Activated CD4-positive, alpha-beta T cell treated with anti-CD3 and anti-CD28 coated beads, Interleukin-2, amount 50 U/mL, for 48 hours (primary cell): ENCODE results near the gene PCNT.
"Not testable (repeated sequence)": the region's sequence is repeated elsewhere in the genome, so short reads cannot be mapped to it uniquely, and the experiment has no call there.

Experiments
- DNase-seq, 2 experiments: peaks; one replicate each; pipeline ENCODE4 v3.0.0-alpha.2; 2020

Gene PCNT

GRCh38 chr21:46304955-46305354 is 19.0 kb upstream of the PCNT start:
- DNase-seq = no peak

DNA sequence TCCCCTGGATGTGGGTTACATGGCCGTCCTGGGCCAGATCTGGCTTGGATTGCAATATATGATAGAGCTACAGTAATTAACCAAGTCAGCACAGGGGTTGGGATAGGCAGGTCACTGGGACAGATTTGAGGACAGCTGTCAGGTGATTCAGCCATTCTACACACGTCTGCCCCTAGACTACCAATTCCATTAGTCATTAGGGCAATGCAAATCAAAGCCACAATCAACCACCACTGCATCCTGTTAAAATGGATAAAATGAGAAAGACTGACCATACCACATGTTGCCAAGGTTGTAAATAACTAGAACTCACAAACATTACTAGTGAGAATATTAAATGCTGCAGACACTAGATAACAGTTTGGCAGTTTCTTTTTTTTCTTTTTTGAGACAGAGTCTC is 16.3 kb upstream of the PCNT start:
- DNase-seq = no peak

DNA sequence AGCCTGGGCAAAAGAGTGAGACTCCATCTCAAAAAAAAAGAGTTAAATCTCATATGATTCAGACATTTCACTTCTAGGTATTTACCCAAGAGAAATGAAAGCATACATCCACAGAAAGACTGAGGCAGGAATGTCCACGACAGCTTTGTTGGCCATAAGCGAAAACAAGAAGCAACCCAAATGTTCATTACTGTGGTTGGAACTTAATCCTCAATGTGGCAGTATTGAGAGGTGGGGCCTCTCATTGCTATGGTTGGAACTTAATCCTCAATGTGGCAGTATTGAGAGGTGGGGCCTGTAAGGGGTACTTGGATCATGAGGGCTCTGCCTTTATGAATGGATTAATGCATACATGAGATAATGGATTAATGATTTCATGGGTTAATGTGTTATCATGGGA is 15.5 kb upstream of the PCNT start:
- DNase-seq = no peak

- DNase-seq = not testable (repeated sequence)
Observed at GRCh38 chr21:46310260-46310659, 13.7 kb upstream of the PCNT start.

GRCh38 chr21:46311568-46311967 is 12.4 kb upstream of the PCNT start:
- no peak for DNase-seq

- DNase-seq = no peak
Observed at GRCh38 chr21:46312949-46313348, 11.0 kb upstream of the PCNT start.

DNA sequence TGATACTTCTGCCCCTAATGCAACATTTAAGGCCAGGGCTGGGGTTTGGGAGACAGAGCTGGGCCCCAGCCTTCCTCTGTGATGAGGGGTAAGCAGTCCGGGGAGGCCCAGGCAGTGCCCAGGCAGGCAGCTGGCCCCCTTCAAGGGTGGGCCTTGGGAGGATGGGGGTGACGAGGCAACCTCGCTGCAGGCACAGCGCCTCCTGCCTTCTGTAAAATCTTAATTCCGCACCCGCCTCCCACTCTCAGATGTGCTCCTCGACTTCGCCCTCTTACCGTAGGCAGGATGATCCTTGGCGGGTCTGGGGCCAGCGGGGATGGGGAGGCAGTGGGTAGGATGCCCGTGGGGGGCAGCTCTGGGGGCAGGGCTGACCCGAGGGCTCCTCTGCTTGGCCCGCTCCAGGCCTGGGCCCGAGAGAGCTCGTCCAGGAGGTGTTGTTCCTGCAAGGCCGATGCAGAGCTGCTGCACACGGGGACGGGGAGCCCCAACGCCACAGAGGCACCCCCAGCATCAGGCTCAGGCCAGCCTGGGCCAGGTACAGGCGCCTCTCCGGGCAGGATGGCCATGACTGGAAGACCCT is 9.4 kb upstream of the PCNT start:
- no peak for DNase-seq

DNA sequence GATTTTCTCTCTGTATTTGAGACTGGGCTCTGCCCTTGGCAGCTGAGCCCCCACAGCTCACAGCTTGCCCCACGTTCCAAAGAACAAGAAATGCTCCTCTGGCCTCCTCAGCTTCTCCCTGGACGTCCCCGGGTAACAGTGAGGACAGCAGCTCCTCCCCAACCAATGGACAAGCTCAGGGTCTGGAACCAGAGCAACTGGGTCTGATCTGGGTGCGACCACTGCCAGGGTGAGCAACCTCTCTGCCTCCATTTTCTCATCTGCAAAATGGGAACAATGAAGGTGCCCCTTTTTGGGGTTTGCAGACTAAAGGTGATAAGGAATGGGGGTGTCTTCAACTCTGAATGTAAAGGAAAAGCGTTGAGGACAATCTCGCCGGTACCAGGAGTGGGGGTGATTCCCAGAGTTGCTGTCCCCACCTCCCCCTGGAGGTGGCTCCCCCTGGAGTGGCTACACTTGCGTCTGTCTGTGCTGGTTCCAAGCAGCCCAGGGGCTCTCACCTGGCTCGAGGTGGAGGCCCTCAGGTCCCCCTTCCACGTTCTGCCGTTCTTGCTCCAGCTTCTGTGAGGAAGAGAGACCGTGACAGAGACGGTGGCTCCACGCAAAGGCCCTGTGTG is 7.1 kb upstream of the PCNT start:
- DNase-seq = no peak

DNA sequence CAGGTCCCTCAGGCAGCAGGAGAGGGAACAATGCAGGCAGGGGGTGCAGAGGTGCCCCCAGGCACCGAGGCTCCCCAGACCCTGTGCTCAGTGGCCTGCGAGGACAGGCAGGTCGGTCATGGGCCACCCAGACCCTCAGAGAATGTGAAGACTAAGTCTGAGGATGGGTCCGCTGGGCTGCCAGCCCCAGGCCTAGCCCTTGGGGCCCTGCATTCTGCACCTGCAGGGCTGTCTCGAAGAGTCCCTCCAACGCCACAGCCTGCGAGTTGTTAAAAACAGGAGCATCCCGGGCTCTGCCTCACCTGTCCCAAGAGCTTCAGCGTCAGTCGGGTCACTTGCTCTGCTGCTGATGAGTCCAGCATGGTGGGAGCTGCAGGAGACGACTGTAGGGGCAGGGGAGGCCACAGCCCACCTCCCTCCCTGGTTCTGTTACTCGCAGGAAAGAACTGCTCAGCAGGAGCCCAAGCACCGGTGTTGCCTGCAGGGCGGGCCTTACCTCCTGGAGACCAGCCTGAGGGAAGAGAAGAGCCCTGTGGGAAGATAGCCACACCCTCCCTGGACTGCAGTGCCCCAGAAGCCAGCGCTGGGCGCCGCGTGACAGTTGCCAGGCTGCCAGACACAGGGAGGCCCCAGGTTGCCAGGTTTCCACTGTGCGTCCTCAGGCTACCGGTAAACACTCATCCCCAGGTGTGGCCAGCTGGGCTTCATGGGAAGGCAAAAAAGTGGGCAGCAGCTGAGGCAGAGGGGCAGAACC is 6.1 kb upstream of the PCNT start:
- no peak for DNase-seq

- DNase-seq = no peak
Observed at GRCh38 chr21:46318464-46318845, 5.5 kb upstream of the PCNT start.

GRCh38 chr21:46319186-46319585 is 4.8 kb upstream of the PCNT start:
- no peak for DNase-seq

- no peak for DNase-seq
Observed at GRCh38 chr21:46320331-46320801, 3.6 kb upstream of the PCNT start.

DNA sequence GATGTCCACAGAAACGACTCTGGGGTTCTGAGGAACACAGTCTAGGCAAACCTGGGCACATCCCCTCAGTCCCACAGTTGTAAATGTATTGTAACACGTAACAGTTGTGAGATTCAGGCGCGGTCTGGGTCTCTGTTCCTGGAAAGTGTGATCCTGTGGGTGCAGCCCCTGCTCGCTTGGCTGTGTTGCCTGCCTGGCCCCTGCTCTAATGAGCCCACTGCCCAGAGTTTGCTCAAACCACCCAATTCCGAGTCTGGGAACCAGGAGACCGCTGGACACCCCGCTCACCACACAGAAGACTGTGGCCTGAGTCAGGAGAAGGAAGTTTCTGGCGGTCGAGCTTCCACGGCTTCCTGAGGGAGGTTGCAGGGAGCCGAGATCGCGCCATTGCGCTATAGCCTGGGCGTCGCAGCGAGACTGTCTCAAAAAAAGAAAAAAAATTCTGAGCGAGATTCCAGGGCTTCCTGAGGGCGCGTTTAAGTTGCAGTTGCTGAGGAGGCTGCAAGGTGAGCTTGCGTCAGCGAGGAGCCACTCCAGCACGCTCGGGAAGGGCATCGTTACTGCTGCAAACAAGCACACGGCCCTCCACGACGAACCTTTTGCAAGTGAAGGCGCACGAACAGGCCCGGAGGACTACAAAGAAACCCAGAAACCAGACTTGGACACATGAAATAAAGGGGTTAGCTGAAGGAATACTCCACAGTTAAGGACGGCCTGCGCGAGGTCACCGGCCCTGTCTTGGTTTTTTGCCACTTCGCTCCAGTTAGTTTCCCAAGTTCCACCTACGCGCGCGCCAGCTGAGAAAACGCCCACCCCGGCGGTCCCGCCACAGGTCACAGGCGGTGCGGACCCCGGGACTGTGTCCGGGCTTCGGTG is 1.4 kb upstream of the PCNT start:
- peak; percentile 30 to 39 for DNase-seq

GRCh38 chr21:46323227-46323709 is 688 bp upstream of the PCNT start:
- peak in 1 of 2 experiments; percentile 44 for DNase-seq

- peak; percentile 88 to 89 for DNase-seq
Observed at GRCh38 chr21:46324390-46325072, 575 bp downstream of the PCNT start.

- peak; percentile 42 to 57 for DNase-seq
Observed at GRCh38 chr21:46325073-46325912, 1.3 kb downstream of the PCNT start.

DNA sequence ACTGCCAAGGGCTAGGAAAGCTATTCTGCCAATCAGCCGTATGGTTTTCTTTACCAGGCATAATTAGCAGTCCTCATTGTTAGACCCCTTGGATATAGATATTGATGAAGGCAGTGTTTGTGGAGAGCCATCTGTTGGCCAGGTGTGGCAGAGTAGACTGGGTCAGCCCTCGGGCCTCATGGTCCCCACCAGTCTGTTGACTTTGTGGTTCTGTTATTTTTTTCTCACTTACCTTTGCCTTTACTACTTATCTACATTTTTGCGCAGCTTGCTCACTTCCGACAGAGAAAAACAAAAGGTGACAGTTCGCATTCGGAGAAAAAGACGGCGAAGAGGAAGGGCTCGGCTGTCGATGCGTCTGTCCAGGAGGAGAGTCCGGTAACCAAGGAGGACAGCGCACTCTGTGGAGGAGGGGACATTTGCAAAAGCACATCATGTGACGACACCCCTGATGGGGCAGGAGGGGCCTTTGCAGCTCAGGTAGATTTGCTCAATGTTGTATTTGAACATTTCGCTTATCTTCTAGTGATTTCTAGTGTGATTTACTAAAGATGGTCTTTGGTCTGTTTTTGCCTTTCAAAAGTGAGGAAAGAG is 2.3 kb downstream of the PCNT start:
- no peak for DNase-seq

DNA sequence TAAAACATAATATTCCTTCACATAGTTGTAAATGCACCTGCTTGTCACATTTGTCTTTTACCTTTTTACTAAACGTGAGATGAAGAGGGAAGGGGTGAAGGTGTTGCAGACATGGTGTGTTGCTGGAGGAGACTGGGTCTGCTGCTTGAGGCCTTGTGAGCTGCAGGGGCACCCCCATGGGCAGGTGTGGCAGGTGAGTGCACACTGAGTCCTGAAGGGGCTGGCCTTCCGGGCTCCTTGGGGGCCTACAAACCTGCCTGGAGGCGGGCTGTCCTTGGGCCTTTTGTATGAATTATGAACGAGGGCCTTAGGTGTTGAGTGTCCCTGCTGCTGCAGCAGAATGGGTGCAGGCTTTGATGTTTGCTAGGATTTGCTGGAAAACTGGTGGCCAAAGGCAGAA is 3.8 kb downstream of the PCNT start:
- DNase-seq = no peak

DNA sequence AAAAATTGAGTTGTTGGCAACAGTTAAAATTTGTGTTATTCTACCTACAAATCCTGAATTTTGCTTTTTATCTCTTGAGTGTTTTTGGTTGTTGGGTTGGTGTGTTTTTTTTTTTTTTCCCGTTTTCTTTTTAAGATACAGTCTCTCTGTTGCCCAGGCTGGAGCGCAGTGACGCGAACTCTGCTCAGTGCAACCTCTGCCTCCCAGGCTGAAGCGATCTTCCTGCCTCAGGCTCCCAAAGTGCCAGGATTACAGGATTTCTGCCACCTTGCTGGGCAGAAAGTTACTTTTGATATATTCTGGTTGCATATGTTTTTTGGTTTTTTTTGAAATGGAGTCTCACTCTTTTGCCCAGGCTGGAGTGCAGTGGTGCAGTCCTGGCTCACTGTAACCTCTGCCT is 4.2 kb downstream of the PCNT start:
- no peak for DNase-seq

DNA sequence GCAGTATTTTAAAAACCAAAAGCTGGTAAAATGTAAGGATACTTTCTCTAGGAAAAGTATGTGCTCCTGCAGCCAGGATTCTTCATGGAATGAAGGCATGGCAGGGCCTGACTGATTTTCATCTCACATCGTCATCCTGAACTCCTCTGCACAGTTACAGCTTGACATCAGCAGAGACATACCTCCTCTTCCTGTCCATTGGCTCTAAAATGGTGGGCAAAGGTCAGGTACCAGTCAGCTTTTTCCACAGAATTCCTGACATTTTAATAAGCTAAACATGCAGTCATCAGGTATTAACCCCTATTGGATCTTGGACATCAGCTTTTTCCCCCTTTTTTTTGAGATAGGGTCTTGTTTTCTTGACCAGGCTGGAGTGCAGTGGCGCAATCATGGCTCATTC is 5.8 kb downstream of the PCNT start:
- no peak for DNase-seq
